Measurements from ENCODE around the gene CSAD. TPM values are rescaled to one million over a fixed set of nuclear protein-coding genes. Genes with fewer than 3 reads are reported as not detected.
A peak's percentile ranks its signal among the peaks of the same experiment; 100 is the strongest.

The CSAD gene
- total RNA-seq, 4 donors from 2014 or later, result 29.1 to 142 (median 39.2) TPM

DNA sequence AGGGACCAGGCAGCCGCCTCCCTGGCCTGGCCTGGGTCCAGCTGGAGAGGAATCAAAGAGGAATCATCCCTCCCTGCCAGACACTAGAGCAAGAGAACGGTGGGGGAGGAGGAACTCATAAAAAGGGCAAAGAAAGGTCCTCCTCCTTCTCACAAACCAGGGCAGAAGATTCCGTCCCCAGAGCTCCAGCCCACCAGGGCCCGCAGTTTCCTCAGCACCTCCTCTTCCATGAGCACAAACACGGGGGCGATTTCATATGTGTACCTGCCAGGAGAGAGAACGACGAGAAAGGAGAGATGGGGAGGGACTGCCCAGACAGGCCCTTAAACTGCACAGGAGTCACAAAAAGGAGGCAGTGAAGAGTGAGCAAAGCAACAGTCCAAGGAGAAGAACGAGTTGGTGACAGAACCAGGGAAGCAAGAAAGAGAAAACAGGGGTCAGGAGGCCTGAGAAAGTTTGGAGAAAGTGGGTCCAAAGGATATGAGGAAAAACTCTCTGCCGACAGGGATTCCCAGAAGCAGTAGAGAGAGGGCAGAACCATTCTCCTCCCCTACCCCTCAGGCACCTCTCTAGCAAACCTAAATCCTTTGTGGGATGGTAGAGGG, 8.9 kb downstream of the CSAD start:
- H3K27me3 ChIP-seq, result no peaks in the 10 kb centered on the region
- peak overlapping the region in 1 of 4 donors; percentile 18 for H3K27ac ChIP-seq
- no peaks in the 10 kb centered on the region for H3K9me3 ChIP-seq
- WGBS, 2 donors (ENCODE audit: low coverage in 1 of 2), result 36 to 47% methylated on average over 5 to 10 of the region's 10 CpGs
- intact Hi-C loops (cut with DNase I; ENCODE audit: low total_unique reads) (no loop called here), in situ Hi-C loops (cut with MboI; ENCODE audit: low pct_ligation_motif_present in 1 of 4, low pct_unique_long_range_greater_than_20kb in 1 of 4, low sequenced_read_pairs in 3 of 4) (no loop called here)
- H3K4me3 ChIP-seq, result no peak overlapping the region
- H3K36me3 ChIP-seq, result no peaks in the 10 kb centered on the region
- H3K4me1 ChIP-seq, result peaks cover 4 to 24% (median 7%) of the 10 kb centered on the region in 4 donors
- no peak for DNase-seq
- no peak for TF ChIP-seq POLR2A (IDR thresholded peaks at IDR 0.05)
- TF ChIP-seq, protein P1, sequence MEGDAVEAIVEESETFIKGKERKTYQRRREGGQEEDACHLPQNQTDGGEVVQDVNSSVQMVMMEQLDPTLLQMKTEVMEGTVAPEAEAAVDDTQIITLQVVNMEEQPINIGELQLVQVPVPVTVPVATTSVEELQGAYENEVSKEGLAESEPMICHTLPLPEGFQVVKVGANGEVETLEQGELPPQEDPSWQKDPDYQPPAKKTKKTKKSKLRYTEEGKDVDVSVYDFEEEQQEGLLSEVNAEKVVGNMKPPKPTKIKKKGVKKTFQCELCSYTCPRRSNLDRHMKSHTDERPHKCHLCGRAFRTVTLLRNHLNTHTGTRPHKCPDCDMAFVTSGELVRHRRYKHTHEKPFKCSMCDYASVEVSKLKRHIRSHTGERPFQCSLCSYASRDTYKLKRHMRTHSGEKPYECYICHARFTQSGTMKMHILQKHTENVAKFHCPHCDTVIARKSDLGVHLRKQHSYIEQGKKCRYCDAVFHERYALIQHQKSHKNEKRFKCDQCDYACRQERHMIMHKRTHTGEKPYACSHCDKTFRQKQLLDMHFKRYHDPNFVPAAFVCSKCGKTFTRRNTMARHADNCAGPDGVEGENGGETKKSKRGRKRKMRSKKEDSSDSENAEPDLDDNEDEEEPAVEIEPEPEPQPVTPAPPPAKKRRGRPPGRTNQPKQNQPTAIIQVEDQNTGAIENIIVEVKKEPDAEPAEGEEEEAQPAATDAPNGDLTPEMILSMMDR (IDR thresholded peaks at IDR 0.05), result no peak
- TF ChIP-seq EP300 (IDR thresholded peaks at IDR 0.05; ENCODE audit: low read depth), result no peak
- TF ChIP-seq POLR2AphosphoS5 (IDR thresholded peaks at IDR 0.05), result no peak

DNA sequence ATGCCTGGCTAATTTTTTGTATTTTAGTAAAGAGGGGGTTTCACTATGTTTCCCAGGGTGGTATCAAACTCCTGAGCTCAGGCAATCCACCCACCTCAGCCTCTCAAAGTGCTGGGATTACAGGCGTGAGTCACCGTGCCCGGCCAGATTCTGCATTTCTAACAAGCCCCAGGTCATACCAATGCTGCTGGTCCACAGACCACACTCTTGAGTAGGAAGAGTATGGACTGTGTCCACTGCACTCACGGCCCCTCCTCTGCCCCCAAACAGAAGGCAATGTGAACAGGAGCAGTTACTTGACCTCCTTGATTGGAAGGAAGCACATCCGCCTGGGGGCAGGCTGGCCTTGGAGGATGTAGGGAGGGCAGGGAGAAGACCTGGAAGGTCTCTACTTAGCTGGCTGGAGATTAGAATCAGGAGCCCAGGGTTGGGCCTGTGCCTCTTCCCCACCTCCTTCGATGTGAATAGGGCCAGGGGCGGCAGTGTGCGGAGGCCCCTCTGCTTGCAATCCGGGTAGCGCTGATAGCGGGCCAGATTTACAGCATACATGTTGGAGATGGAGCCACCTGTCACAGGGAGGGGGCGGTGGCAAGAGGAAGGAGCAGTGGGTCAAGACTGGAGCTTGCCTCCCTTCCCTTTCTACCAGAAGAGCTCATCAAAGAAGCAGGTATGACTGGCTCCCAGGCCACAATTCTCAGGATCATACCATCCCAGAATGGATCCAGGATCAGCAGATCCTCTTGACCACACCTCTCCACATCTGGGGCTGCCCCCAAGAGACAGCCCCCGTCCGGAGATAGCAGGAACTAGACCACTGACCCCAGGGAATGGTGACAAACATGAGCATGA, 9.6 kb downstream of the CSAD start:
- peaks cover 4 to 24% (median 7%) of the 10 kb centered on the region in 4 donors for H3K4me1 ChIP-seq
- no peak overlapping the region for H3K27ac ChIP-seq
- no peaks in the 10 kb centered on the region for H3K27me3 ChIP-seq
- no peaks in the 10 kb centered on the region for H3K9me3 ChIP-seq
- intact Hi-C loops (cut with DNase I; ENCODE audit: low total_unique reads), result no loop called here
- H3K4me3 ChIP-seq, result no peak overlapping the region
- H3K36me3 ChIP-seq, result no peaks in the 10 kb centered on the region
- WGBS, 2 donors (ENCODE audit: low coverage in 1 of 2), result 56 to 81% methylated on average over 3 to 14 of the region's 14 CpGs
- no peak for DNase-seq
- in situ Hi-C loops (cut with MboI; ENCODE audit: low pct_ligation_motif_present in 1 of 4, low pct_unique_long_range_greater_than_20kb in 1 of 4, low sequenced_read_pairs in 3 of 4), result no loop called here
- TF ChIP-seq POLR2AphosphoS5 (IDR thresholded peaks at IDR 0.05) (no peak), POLR2A (IDR thresholded peaks at IDR 0.05) (no peak), EP300 (IDR thresholded peaks at IDR 0.05; ENCODE audit: low read depth) (no peak)
- TF ChIP-seq, protein P1 (IDR thresholded peaks at IDR 0.05), result no peak

DNA sequence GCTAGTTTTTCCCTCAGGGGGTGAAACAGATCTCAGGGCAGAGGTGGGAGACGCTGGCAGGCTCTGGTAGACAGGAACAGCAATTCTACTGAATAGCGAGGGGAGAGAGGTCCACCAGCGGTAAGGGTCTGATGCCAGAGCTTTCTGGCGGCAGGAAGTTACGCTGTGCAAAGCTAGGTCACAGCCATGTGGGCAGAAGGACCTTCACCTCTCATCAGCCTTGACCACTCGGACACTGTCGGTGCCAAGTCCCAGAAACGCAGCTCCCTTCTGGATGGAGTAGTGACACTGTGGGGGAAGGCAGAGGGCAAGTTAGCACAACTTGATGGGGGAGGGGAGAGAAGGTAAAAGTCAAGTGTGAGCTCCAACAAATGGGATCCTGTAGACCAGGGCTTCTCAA, 10.5 kb downstream of the CSAD start:
- TF ChIP-seq EP300 (IDR thresholded peaks at IDR 0.05; ENCODE audit: low read depth) (no peak), POLR2AphosphoS5 (IDR thresholded peaks at IDR 0.05) (no peak), POLR2A (IDR thresholded peaks at IDR 0.05) (no peak)
- TF ChIP-seq, protein P1 (IDR thresholded peaks at IDR 0.05), result no peak
- Histone ChIP-seq H3K4me3 (no peak overlapping the region), H3K9me3 (no peaks in the 10 kb centered on the region), H3K4me1 (peaks cover 0 to 16% (median 5%) of the 10 kb centered on the region in 4 donors), H3K27ac (no peak overlapping the region), H3K27me3 (no peaks in the 10 kb centered on the region), H3K36me3 (no peaks in the 10 kb centered on the region)
- intact Hi-C loops (cut with DNase I; ENCODE audit: low total_unique reads), result no loop called here
- DNase-seq, result no peak
- in situ Hi-C loops (cut with MboI; ENCODE audit: low pct_ligation_motif_present in 1 of 4, low pct_unique_long_range_greater_than_20kb in 1 of 4, low sequenced_read_pairs in 3 of 4), result no loop called here
- 92% methylated on average over 8 of the region's 8 CpGs; no CpG with 5 or more reads in 1 of the 2 donors for WGBS, 2 donors (ENCODE audit: low coverage in 1 of 2)

DNA sequence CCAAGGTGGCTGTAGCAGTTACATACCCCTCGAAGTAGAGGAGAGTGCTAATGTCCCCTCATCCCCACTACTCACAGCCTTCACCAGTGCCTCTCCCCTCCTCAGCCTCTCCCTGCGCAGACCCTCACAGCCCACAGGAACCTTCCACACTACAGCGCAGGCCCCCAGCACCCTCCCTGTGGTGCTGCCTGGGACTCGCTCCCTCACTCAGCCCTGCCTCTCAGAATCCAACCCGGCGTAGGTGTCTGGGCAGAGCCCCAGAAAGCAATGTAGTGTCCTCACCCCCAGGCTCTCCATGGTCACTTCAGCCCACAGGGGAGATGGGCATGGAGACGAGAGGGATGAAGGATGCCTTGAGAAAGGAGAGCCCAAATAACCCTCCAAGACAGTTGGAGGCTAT, 11.1 kb downstream of the CSAD start:
- H3K27ac ChIP-seq, result no peak overlapping the region
- no peaks in the 10 kb centered on the region for H3K27me3 ChIP-seq
- 92 to 100% methylated on average over 1 to 7 of the region's 7 CpGs for WGBS, 2 donors (ENCODE audit: low coverage in 1 of 2)
- no peaks in the 10 kb centered on the region for H3K36me3 ChIP-seq
- TF ChIP-seq POLR2AphosphoS5 (IDR thresholded peaks at IDR 0.05) (no peak), EP300 (IDR thresholded peaks at IDR 0.05; ENCODE audit: low read depth) (no peak), POLR2A (IDR thresholded peaks at IDR 0.05) (no peak)
- TF ChIP-seq, protein P1 (IDR thresholded peaks at IDR 0.05), result no peak
- intact Hi-C loops (cut with DNase I; ENCODE audit: low total_unique reads), result no loop called here
- H3K9me3 ChIP-seq, result no peaks in the 10 kb centered on the region
- H3K4me1 ChIP-seq, result peaks cover 0 to 10% (median under 1%) of the 10 kb centered on the region in 4 donors
- in situ Hi-C loops (cut with MboI; ENCODE audit: low pct_ligation_motif_present in 1 of 4, low pct_unique_long_range_greater_than_20kb in 1 of 4, low sequenced_read_pairs in 3 of 4), result no loop called here
- no peak for DNase-seq
- H3K4me3 ChIP-seq, result no peak overlapping the region
